Parathyroid adenoma (tissue), 2 donors: Measurements from ENCODE around the gene ITPR1.
A peak's percentile ranks its signal among the peaks of the same experiment; 100 is the strongest.

Experiments
- H2AFZ ChIP-seq: fragments of 300-600 bp; sonication (generic); one replicate; pipeline ENCODE4 v1.7.0; 2017; ENCODE audit warnings: antibody characterized with exemption, mild to moderate bottlenecking
- H3K27ac ChIP-seq: fragments of 300-600 bp; sonication (generic); one replicate; pipeline ENCODE4 v1.7.0; 2017
- H3K27me3 ChIP-seq: fragments of 300-600 bp; sonication (generic); one replicate; pipeline ENCODE4 v1.7.0; 2017; ENCODE audit warnings: low read length; ENCODE audit not compliant: control insufficient read depth, insufficient read depth
- H3K36me3 ChIP-seq: fragments of 300-600 bp; sonication (generic); one replicate; pipeline ENCODE4 v1.7.0; 2017; ENCODE audit warnings: low read length; ENCODE audit not compliant: control insufficient read depth, insufficient read depth
- H3K4me1 ChIP-seq: fragments of 300-600 bp; sonication (generic); one replicate; pipeline ENCODE4 v1.7.0; 2017; ENCODE audit warnings: control low read depth
- H3K4me2 ChIP-seq: fragments of 300-600 bp; sonication (generic); one replicate; pipeline ENCODE4 v1.7.0; 2017; ENCODE audit warnings: low read length
- H3K4me3 ChIP-seq: fragments of 300-600 bp; sonication (generic); one replicate; pipeline ENCODE4 v1.7.0; 2017; ENCODE audit warnings: low read depth, low read length
- H3K79me2 ChIP-seq: fragments of 300-600 bp; sonication (generic); one replicate; pipeline ENCODE4 v1.7.0; 2017; ENCODE audit warnings: control low read depth
- H3K9ac ChIP-seq: fragments of 300-600 bp; sonication (generic); one replicate; pipeline ENCODE4 v1.7.0; 2017; ENCODE audit warnings: mild to moderate bottlenecking
- H3K9me3 ChIP-seq: fragments of 300-600 bp; sonication (generic); one replicate; pipeline ENCODE4 v1.7.0; 2017; ENCODE audit warnings: low read length; ENCODE audit not compliant: control insufficient read depth
- CTCF ChIP-seq: fragments of 300-600 bp; sonication (generic); IDR thresholded peaks from one replicate; pipeline ENCODE4 v1.7.0; 2017; ENCODE audit warnings: antibody characterized with exemption, mild to moderate bottlenecking
- donor health status: primary hyperparathyroidism.

Gene ITPR1

GRCh38 chr3:4818986-4819693, 326.0 kb downstream of the ITPR1 start:
- H2AFZ ChIP-seq: no peak overlapping the region
- H3K27me3 ChIP-seq: no peaks in the 10 kb centered on the region
- H3K36me3 ChIP-seq: no peaks in the 10 kb centered on the region
- peak overlapping the region; percentile 28 for H3K4me2 ChIP-seq
- H3K9me3 ChIP-seq: no peaks in the 10 kb centered on the region
- peaks cover 49% of the 10 kb centered on the region for H3K4me1 ChIP-seq
- H3K27ac ChIP-seq: peak overlapping the region; percentile 76
- H3K79me2 ChIP-seq: no peaks in the 10 kb centered on the region
- peak overlapping the region; percentile 17 for H3K4me3 ChIP-seq
- TF ChIP-seq CTCF: no peak
- no peak overlapping the region for H3K9ac ChIP-seq

GRCh38 chr3:4819746-4820145, 326.6 kb downstream of the ITPR1 start:
- H3K36me3 ChIP-seq: no peaks in the 10 kb centered on the region

GRCh38 chr3:4820296-4821121, 327.4 kb downstream of the ITPR1 start:
- Histone ChIP-seq H3K9ac (no peak overlapping the region), H3K4me1 (peaks cover 63% of the 10 kb centered on the region), H2AFZ (no peak overlapping the region), H3K27ac (peak overlapping the region; percentile 76), H3K79me2 (no peaks in the 10 kb centered on the region), H3K4me3 (no peak overlapping the region), H3K27me3 (no peaks in the 10 kb centered on the region), H3K36me3 (no peaks in the 10 kb centered on the region), H3K9me3 (no peaks in the 10 kb centered on the region), H3K4me2 (peak overlapping the region; percentile 28)
- no peak for TF ChIP-seq CTCF

More at GRCh38 chr3:4819746-4820145, 326.6 kb downstream of the ITPR1 start:
- Histone ChIP-seq H3K27me3 (no peaks in the 10 kb centered on the region), H3K4me1 (peaks cover 55% of the 10 kb centered on the region), H3K4me2 (peak overlapping the region; percentile 28), H3K27ac (peak overlapping the region; percentile 76), H3K79me2 (no peaks in the 10 kb centered on the region), H2AFZ (peak overlapping the region; percentile 26), H3K9ac (no peak overlapping the region), H3K4me3 (peak overlapping the region; percentile 17), H3K9me3 (no peaks in the 10 kb centered on the region)
- no peak for TF ChIP-seq CTCF

GRCh38 chr3:4821338-4821737, 328.2 kb downstream of the ITPR1 start:
- H3K4me2 ChIP-seq: no peak overlapping the region
- no peaks in the 10 kb centered on the region for H3K9me3 ChIP-seq
- H2AFZ ChIP-seq: no peak overlapping the region
- H3K4me1 ChIP-seq: peaks cover 71% of the 10 kb centered on the region
- TF ChIP-seq CTCF: no peak
- no peak overlapping the region for H3K4me3 ChIP-seq
- no peak overlapping the region for H3K9ac ChIP-seq
- H3K27ac ChIP-seq: peak overlapping the region; percentile 94
- H3K79me2 ChIP-seq: no peaks in the 10 kb centered on the region
- H3K36me3 ChIP-seq: no peaks in the 10 kb centered on the region
- no peaks in the 10 kb centered on the region for H3K27me3 ChIP-seq
